Trophoblast cell (in vitro differentiated cells and primary cell): Measurements from ENCODE around the gene PELO.

Source experiments
- DNase-seq, 2 donors: peaks; one replicate each; pipeline ENCODE4 v3.0.0-alpha.2; 2016
- H2AFZ ChIP-seq: 2 replicates; pipeline ENCODE4 v1.6.1; 2013; ENCODE audit warnings: low read length, moderate library complexity, mild to moderate bottlenecking; ENCODE audit not compliant: insufficient read depth, poor library complexity
- H2AK5ac ChIP-seq: 2 replicates; pipeline ENCODE4 v1.6.1; 2013; ENCODE audit warnings: mild to moderate bottlenecking, low read length
- H2BK120ac ChIP-seq: 2 replicates; pipeline ENCODE4 v1.6.1; 2013; ENCODE audit warnings: low read length, mild to moderate bottlenecking, moderate library complexity; ENCODE audit not compliant: insufficient read depth, poor library complexity
- H2BK12ac ChIP-seq: 2 replicates; pipeline ENCODE4 v1.6.1; 2013; ENCODE audit warnings: mild to moderate bottlenecking, low read length, moderate library complexity
- H2BK5ac ChIP-seq: 2 replicates; pipeline ENCODE4 v1.6.1; 2013; ENCODE audit warnings: low read length, low read depth, moderate library complexity, mild to moderate bottlenecking; ENCODE audit not compliant: poor library complexity
- H3K14ac ChIP-seq: 2 replicates; pipeline ENCODE4 v1.6.1; 2013; ENCODE audit warnings: mild to moderate bottlenecking, low read length
- H3K18ac ChIP-seq: 2 replicates; pipeline ENCODE4 v1.6.1; 2013; ENCODE audit warnings: mild to moderate bottlenecking, low read length
- H3K23ac ChIP-seq: 2 replicates; pipeline ENCODE4 v1.6.1; 2013; ENCODE audit warnings: low read length
- H3K27ac ChIP-seq: 2 replicates; pipeline ENCODE4 v1.5.1; 2013; ENCODE audit warnings: low read depth, mild to moderate bottlenecking, inconsistent platforms, low read length, moderate library complexity
- H3K27me3 ChIP-seq: 2 replicates; pipeline ENCODE4 v1.6.1; 2013; ENCODE audit warnings: inconsistent platforms, mild to moderate bottlenecking, low read length, moderate library complexity; ENCODE audit not compliant: insufficient read depth
- H3K36me3 ChIP-seq, 2 experiments: 1 replicate in 1 of 2; 2 replicates in 1 of 2; pipeline ENCODE4 v1.6.1; 2013; ENCODE audit warnings: low read length in 2 of 2, mild to moderate bottlenecking in 2 of 2, moderate library complexity in 1 of 2; ENCODE audit not compliant: insufficient read depth in 2 of 2, control insufficient read depth in 1 of 2
- H3K4ac ChIP-seq: 2 replicates; pipeline ENCODE4 v1.6.1; 2013; ENCODE audit warnings: low read depth, mild to moderate bottlenecking, low read length, moderate library complexity
- H3K4me1 ChIP-seq, 2 experiments: 1 replicate in 1 of 2; 2 replicates in 1 of 2; pipeline ENCODE4 v1.6.1; 2013; ENCODE audit warnings: low read length in 2 of 2, mild to moderate bottlenecking in 2 of 2, moderate library complexity in 1 of 2; ENCODE audit not compliant: insufficient read depth in 2 of 2, control insufficient read depth in 1 of 2
- H3K4me2 ChIP-seq: 2 replicates; pipeline ENCODE4 v1.6.1; 2013; ENCODE audit warnings: inconsistent platforms, mild to moderate bottlenecking, low read length, moderate library complexity
- H3K4me3 ChIP-seq: 2 replicates; pipeline ENCODE4 v1.5.1; 2013; ENCODE audit warnings: mild to moderate bottlenecking, low read depth, low read length, inconsistent platforms
- H3K79me1 ChIP-seq: one replicate; pipeline ENCODE4 v1.6.1; 2013; ENCODE audit warnings: low read length
- H3K79me2 ChIP-seq: 2 replicates; pipeline ENCODE4 v1.6.1; 2013; ENCODE audit warnings: low read length, mild to moderate bottlenecking; ENCODE audit not compliant: control insufficient read depth, insufficient read depth, poor library complexity
- H3K9ac ChIP-seq: 2 replicates; pipeline ENCODE4 v1.6.1; 2013; ENCODE audit warnings: mild to moderate bottlenecking, low read length
- H3K9me3 ChIP-seq: 2 replicates; pipeline ENCODE4 v1.6.1; 2013; ENCODE audit warnings: low read depth, mild to moderate bottlenecking, control low read depth, inconsistent platforms, low read length; ENCODE audit not compliant: insufficient read depth
- H4K12ac ChIP-seq: 2 replicates; pipeline ENCODE4 v1.6.1; 2013; ENCODE audit warnings: low read depth, mild to moderate bottlenecking, low read length, moderate library complexity
- H4K8ac ChIP-seq: 2 replicates; pipeline ENCODE4 v1.6.1; 2013; ENCODE audit warnings: low read depth, mild to moderate bottlenecking, low read length, moderate library complexity
- H4K91ac ChIP-seq: one replicate; pipeline ENCODE4 v1.6.1; 2013; ENCODE audit warnings: low read depth, mild to moderate bottlenecking, low read length, moderate library complexity
- WGBS: extraction: QIAGEN DNeasy Blood & Tissue Kit; methylation state at CpG from one replicate; pipeline ENCODE4 v1.1.7; 2013; ENCODE audit warnings: missing lambda C conversion rate; ENCODE audit not compliant: insufficient read length, insufficient coverage; ENCODE audit errors: extremely low coverage; 5-methylcytosine and 5-hydroxymethylcytosine counted together

The PELO gene

DNA sequence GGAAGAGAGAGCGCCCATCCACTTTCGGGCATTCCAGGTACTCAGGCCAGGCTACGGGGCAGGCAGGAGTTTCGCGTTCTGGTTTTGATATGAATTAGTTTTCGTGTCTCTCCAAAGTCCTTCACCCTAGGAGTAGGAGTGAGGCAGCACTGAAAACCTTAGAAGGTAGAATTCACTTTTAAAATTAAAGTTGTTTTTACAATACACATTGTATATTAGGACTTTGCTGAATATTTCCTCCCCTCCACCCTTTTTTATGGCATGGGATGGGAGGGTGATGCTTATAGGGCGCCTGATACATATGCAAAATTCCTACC, 747 bp downstream of the PELO start:
- Histone ChIP-seq H3K14ac (peak overlapping the region; percentile 14), H2AFZ (peak overlapping the region; percentile 50), H3K4me2 (peak overlapping the region; percentile 82), H3K27ac (peak overlapping the region; percentile 36), H3K27me3 (no peaks in the 10 kb centered on the region), H4K12ac (peak overlapping the region; percentile 19), H3K36me3 (no peaks in the 10 kb centered on the region), H3K23ac (no peak overlapping the region), H3K79me1 (peaks cover 4% of the 10 kb centered on the region), H3K4me3 (peak overlapping the region; percentile 73), H4K91ac (peak overlapping the region; percentile 39), H3K18ac (peak overlapping the region; percentile 49), H2AK5ac (no peak overlapping the region), H3K4ac (no peak overlapping the region), H2BK5ac (no peak overlapping the region), H3K9me3 (no peaks in the 10 kb centered on the region), H4K8ac (peak overlapping the region; percentile 72), H3K9ac (peak overlapping the region; percentile 21), H2BK12ac (no peak overlapping the region), H3K4me1 (no peaks in the 10 kb centered on the region), H3K79me2 (peaks cover 1% of the 10 kb centered on the region), H2BK120ac (peak overlapping the region; percentile 52)
- WGBS, result no CpG with 5 or more reads among the region's 7 CpGs
- no peak for DNase-seq

DNA sequence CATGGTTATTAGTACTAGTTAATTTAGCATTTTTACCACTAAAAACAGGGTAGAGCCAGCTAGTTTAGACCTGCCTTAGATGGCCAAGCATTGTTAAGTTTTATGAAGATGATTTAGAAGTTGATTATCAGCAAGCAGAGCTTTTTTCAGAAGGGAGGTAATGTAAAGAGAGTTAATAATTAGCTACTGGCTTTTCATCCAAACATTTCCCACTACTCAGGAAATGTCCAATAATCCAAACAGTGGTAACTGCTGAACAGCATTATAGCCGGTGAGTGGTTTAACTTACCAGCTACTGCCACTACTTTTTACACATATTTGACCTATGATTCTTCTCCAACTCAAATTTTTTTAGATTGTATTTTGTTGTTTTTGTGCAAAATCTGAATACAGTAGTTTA, 1.7 kb downstream of the PELO start:
- H2BK5ac ChIP-seq, result no peak overlapping the region
- no CpG with 5 or more reads among the region's 1 CpG for WGBS
- H2BK12ac ChIP-seq, result no peak overlapping the region
- no peak overlapping the region for H3K9ac ChIP-seq
- no peak overlapping the region for H2AK5ac ChIP-seq
- no peak overlapping the region for H3K4me3 ChIP-seq
- H3K9me3 ChIP-seq, result no peaks in the 10 kb centered on the region
- no peaks in the 10 kb centered on the region for H3K4me1 ChIP-seq
- no peak overlapping the region for H3K4ac ChIP-seq
- H3K23ac ChIP-seq, result no peak overlapping the region
- H4K91ac ChIP-seq, result no peak overlapping the region
- H3K14ac ChIP-seq, result no peak overlapping the region
- no peak overlapping the region for H2BK120ac ChIP-seq
- no peaks in the 10 kb centered on the region for H3K27me3 ChIP-seq
- no peak overlapping the region for H3K18ac ChIP-seq
- H4K12ac ChIP-seq, result no peak overlapping the region
- no peak overlapping the region for H3K27ac ChIP-seq
- no peaks in the 10 kb centered on the region for H3K36me3 ChIP-seq
- no peak overlapping the region for H3K4me2 ChIP-seq
- no peak overlapping the region for H2AFZ ChIP-seq
- DNase-seq, result no peak
- H3K79me1 ChIP-seq, result peaks cover 4% of the 10 kb centered on the region
- H4K8ac ChIP-seq, result no peak overlapping the region
- H3K79me2 ChIP-seq, result peaks cover 1% of the 10 kb centered on the region

DNA sequence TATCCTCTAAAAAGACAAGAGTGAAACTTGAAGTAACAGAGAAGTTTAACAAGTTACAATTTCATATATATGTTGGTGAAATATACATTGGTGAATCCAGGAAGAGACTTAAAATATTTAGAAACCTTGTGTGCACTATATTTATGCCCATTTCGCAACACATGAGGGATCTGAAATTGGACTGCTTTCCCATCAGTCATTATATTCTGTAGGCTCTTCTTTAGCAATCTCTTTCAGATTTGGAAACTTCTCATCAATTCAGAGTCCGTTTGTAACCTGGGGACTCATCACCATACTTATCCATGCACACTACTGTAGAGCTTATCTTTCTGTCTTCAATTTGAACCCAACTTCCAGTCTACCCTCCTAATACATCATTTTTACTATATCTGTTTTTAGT, 2.1 kb downstream of the PELO start:
- no peak overlapping the region for H4K8ac ChIP-seq
- no peak overlapping the region for H3K14ac ChIP-seq
- H2BK12ac ChIP-seq, result no peak overlapping the region
- peaks cover 4% of the 10 kb centered on the region for H3K79me1 ChIP-seq
- H2AK5ac ChIP-seq, result no peak overlapping the region
- H3K27me3 ChIP-seq, result no peaks in the 10 kb centered on the region
- H2BK5ac ChIP-seq, result no peak overlapping the region
- H3K4me2 ChIP-seq, result no peak overlapping the region
- no peak overlapping the region for H3K4ac ChIP-seq
- no peaks in the 10 kb centered on the region for H3K4me1 ChIP-seq
- no peak overlapping the region for H2AFZ ChIP-seq
- H3K18ac ChIP-seq, result no peak overlapping the region
- H4K12ac ChIP-seq, result no peak overlapping the region
- no peak overlapping the region for H3K27ac ChIP-seq
- no peak overlapping the region for H4K91ac ChIP-seq
- no peaks in the 10 kb centered on the region for H3K36me3 ChIP-seq
- H3K79me2 ChIP-seq, result peaks cover 1% of the 10 kb centered on the region
- H3K23ac ChIP-seq, result no peak overlapping the region
- H3K9me3 ChIP-seq, result no peaks in the 10 kb centered on the region
- DNase-seq, result no peak
- WGBS, result no CpG with 5 or more reads among the region's 2 CpGs
- no peak overlapping the region for H3K9ac ChIP-seq
- H3K4me3 ChIP-seq, result no peak overlapping the region
- H2BK120ac ChIP-seq, result no peak overlapping the region

DNA sequence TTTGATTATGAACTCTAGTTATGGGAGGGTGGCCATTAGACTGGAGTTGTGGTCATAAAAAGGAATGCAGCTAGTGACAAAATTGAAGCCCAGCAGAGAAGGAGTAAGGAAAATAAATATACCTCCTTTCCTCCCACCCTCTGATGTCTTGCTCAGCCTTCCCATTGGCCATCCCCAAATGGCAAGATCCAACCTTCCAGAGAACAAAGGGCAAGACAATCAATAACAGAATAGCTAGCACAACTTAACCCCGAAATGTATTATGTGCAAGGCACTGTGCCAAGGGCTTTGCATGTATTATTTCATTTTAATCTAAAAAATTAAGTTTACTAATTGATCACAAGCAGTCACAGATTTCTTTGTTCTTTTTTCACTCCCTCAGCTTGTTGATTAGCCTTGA, 3.6 kb downstream of the PELO start:
- H4K8ac ChIP-seq, result no peak overlapping the region
- no peak overlapping the region for H2BK5ac ChIP-seq
- no peak overlapping the region for H3K4me3 ChIP-seq
- no peak overlapping the region for H4K12ac ChIP-seq
- no peak overlapping the region for H2BK120ac ChIP-seq
- no peak overlapping the region for H3K27ac ChIP-seq
- no peak overlapping the region for H4K91ac ChIP-seq
- H3K4me2 ChIP-seq, result no peak overlapping the region
- H3K4me1 ChIP-seq, result no peaks in the 10 kb centered on the region
- H3K27me3 ChIP-seq, result no peaks in the 10 kb centered on the region
- H3K18ac ChIP-seq, result no peak overlapping the region
- no peak overlapping the region for H2AFZ ChIP-seq
- H3K79me1 ChIP-seq, result peaks cover 4% of the 10 kb centered on the region
- peaks cover 1% of the 10 kb centered on the region for H3K79me2 ChIP-seq
- WGBS, result no CpG with 5 or more reads among the region's 1 CpG
- no peak overlapping the region for H3K23ac ChIP-seq
- no peaks in the 10 kb centered on the region for H3K9me3 ChIP-seq
- no peak overlapping the region for H3K4ac ChIP-seq
- no peak overlapping the region for H3K14ac ChIP-seq
- no peak overlapping the region for H2AK5ac ChIP-seq
- H3K36me3 ChIP-seq, result no peaks in the 10 kb centered on the region
- no peak for DNase-seq
- H3K9ac ChIP-seq, result no peak overlapping the region
- H2BK12ac ChIP-seq, result no peak overlapping the region
